H9 (cell line): Measurements from ENCODE around the gene RNF220. TPM values are rescaled to one million over a fixed set of nuclear protein-coding genes. Genes with fewer than 3 reads are reported as not detected.

Source experiments
- DNase-seq: peaks from one replicate; pipeline ENCODE4 v3.0.0-alpha.2; 2017
- H2AFZ ChIP-seq: one replicate; pipeline ENCODE4 v1.6.1; 2013; ENCODE audit warnings: mild to moderate bottlenecking, low read length, control low read depth, moderate library complexity
- H2AK5ac ChIP-seq: 2 replicates; pipeline ENCODE4 v1.6.1; 2013; ENCODE audit warnings: low read length, control low read depth, mixed read lengths; ENCODE audit not compliant: insufficient read length
- H2BK120ac ChIP-seq: one replicate; pipeline ENCODE4 v1.6.1; 2013; ENCODE audit warnings: low read depth, mild to moderate bottlenecking, low read length, control low read depth, inconsistent platforms; ENCODE audit not compliant: poor library complexity, severe bottlenecking
- H2BK12ac ChIP-seq: 2 replicates; pipeline ENCODE4 v1.6.1; 2013; ENCODE audit warnings: low read length, control low read depth, mixed read lengths, low read depth; ENCODE audit not compliant: insufficient read length
- H2BK15ac ChIP-seq: 2 replicates; pipeline ENCODE4 v1.6.1; 2013; ENCODE audit warnings: low read depth, low read length, control low read depth
- H2BK20ac ChIP-seq: one replicate; pipeline ENCODE4 v1.6.1; 2013; ENCODE audit warnings: low read depth, mild to moderate bottlenecking, low read length, control low read depth, inconsistent platforms; ENCODE audit not compliant: poor library complexity, severe bottlenecking
- H2BK5ac ChIP-seq: 2 replicates; pipeline ENCODE4 v1.6.1; 2013; ENCODE audit warnings: low read length, control low read depth, mixed read lengths; ENCODE audit not compliant: insufficient read length
- H3K14ac ChIP-seq: 2 replicates; pipeline ENCODE4 v1.6.1; 2013; ENCODE audit warnings: low read length, control low read depth; ENCODE audit not compliant: insufficient read depth
- H3K18ac ChIP-seq: 2 replicates; pipeline ENCODE4 v1.6.1; 2013; ENCODE audit warnings: low read depth, mild to moderate bottlenecking, mixed read lengths, low read length, control low read depth; ENCODE audit not compliant: insufficient read length
- H3K23ac ChIP-seq: 2 replicates; pipeline ENCODE4 v1.6.1; 2013; ENCODE audit warnings: low read length, control low read depth, mixed read lengths, low read depth; ENCODE audit not compliant: insufficient read length
- H3K23me2 ChIP-seq: 2 replicates; pipeline ENCODE4 v1.6.1; 2013; ENCODE audit warnings: low read depth, mild to moderate bottlenecking, mixed read lengths, low read length, control low read depth; ENCODE audit not compliant: insufficient read length, poor library complexity, severe bottlenecking
- H3K27ac ChIP-seq: 2 replicates; pipeline ENCODE4 v1.5.1; 2013; ENCODE audit warnings: low read length, control low read depth, mixed read lengths, low read depth; ENCODE audit not compliant: insufficient read length
- H3K27me3 ChIP-seq: 2 replicates; pipeline ENCODE4 v1.6.1; 2013; ENCODE audit warnings: low read length, control low read depth, inconsistent platforms; ENCODE audit not compliant: insufficient read depth
- H3K4ac ChIP-seq: 2 replicates; pipeline ENCODE4 v1.6.1; 2013; ENCODE audit warnings: low read depth, mild to moderate bottlenecking, control low read depth, inconsistent platforms, low read length, moderate library complexity
- H3K4me1 ChIP-seq: 2 replicates; pipeline ENCODE4 v1.6.1; 2013; ENCODE audit warnings: low read length, control low read depth, inconsistent platforms; ENCODE audit not compliant: insufficient read depth
- H3K4me2 ChIP-seq: 2 replicates; pipeline ENCODE4 v1.6.1; 2013; ENCODE audit warnings: low read length, control low read depth, mixed read lengths; ENCODE audit not compliant: insufficient read length, insufficient read depth
- H3K56ac ChIP-seq: 2 replicates; pipeline ENCODE4 v1.6.1; 2013; ENCODE audit warnings: low read depth, mild to moderate bottlenecking, mixed read lengths, low read length, control low read depth; ENCODE audit not compliant: insufficient read length
- H3K79me1 ChIP-seq: 2 replicates; pipeline ENCODE4 v1.6.1; 2013; ENCODE audit warnings: low read depth, mild to moderate bottlenecking, moderate library complexity, low read length, control low read depth, inconsistent platforms; ENCODE audit not compliant: insufficient read depth, poor library complexity, severe bottlenecking
- H3K79me2 ChIP-seq: 2 replicates; pipeline ENCODE4 v1.6.1; 2013; ENCODE audit warnings: low read length, control low read depth, inconsistent platforms; ENCODE audit not compliant: insufficient read depth
- H3K9ac ChIP-seq: 2 replicates; pipeline ENCODE4 v1.6.1; 2013; ENCODE audit warnings: low read length, control low read depth, mixed read lengths; ENCODE audit not compliant: insufficient read length; ENCODE audit errors: extremely low read depth
- H3K9me3 ChIP-seq: one replicate; pipeline ENCODE4 v1.6.1; 2013; ENCODE audit warnings: low read depth, low read length, inconsistent platforms; ENCODE audit not compliant: control insufficient read depth
- H3T11ph ChIP-seq: one replicate; pipeline ENCODE4 v1.6.1; 2013; ENCODE audit warnings: mild to moderate bottlenecking, low read length, control low read depth, inconsistent platforms
- H4K20me1 ChIP-seq: one replicate; pipeline ENCODE4 v1.6.1; 2013; ENCODE audit not compliant: control insufficient read depth, insufficient read length, insufficient read depth
- H4K5ac ChIP-seq: 2 replicates; pipeline ENCODE4 v1.6.1; 2013; ENCODE audit warnings: low read depth, mild to moderate bottlenecking, mixed read lengths, low read length, control low read depth; ENCODE audit not compliant: insufficient read length
- H4K8ac ChIP-seq: replicated peaks from 2 replicates; pipeline ENCODE4 v1.6.1; 2013; ENCODE audit warnings: low read length, control low read depth, mixed read lengths, low read depth; ENCODE audit not compliant: insufficient read length
- H4K91ac ChIP-seq: 2 replicates; pipeline ENCODE4 v1.6.1; 2013; ENCODE audit warnings: low read depth, mild to moderate bottlenecking, moderate library complexity, mixed read lengths, low read length, control low read depth; ENCODE audit not compliant: insufficient read length
- H3K27ac Mint-ChIP-seq, 3 experiments: 2 replicates in 2 of 3; 3 replicates in 1 of 3; pipeline ENCODE4 v1.8.0; 2020 to 2021; ENCODE audit warnings: mixed read lengths in 3 of 3, mild to moderate bottlenecking in 1 of 3, moderate library complexity in 1 of 3
- H3K27me3 Mint-ChIP-seq: 2 replicates; pipeline ENCODE4 v1.8.0; 2021; ENCODE audit warnings: low read depth, mild to moderate bottlenecking, moderate library complexity, mixed read lengths
- H3K36me3 Mint-ChIP-seq, 3 experiments: 2 replicates in 2 of 3; 3 replicates in 1 of 3; pipeline ENCODE4 v1.8.0; 2020 to 2021; ENCODE audit warnings: low read depth in 3 of 3, mixed read lengths in 3 of 3; ENCODE audit not compliant: insufficient read depth in 1 of 3
- H3K4me1 Mint-ChIP-seq, 2 experiments: 2 replicates each; pipeline ENCODE4 v1.8.0; 2020; ENCODE audit warnings: mixed read lengths in 2 of 2
- H3K4me3 Mint-ChIP-seq, 2 experiments: 2 replicates in 1 of 2; 3 replicates in 1 of 2; pipeline ENCODE4 v1.8.0; 2020 to 2021; ENCODE audit warnings: mild to moderate bottlenecking in 2 of 2, mixed read lengths in 2 of 2, moderate library complexity in 1 of 2
- H3K9me3 Mint-ChIP-seq, 2 experiments: 2 replicates in 1 of 2; 3 replicates in 1 of 2; pipeline ENCODE4 v1.8.0; 2020; ENCODE audit warnings: mild to moderate bottlenecking in 2 of 2, mixed read lengths in 2 of 2, moderate library complexity in 1 of 2
- CTCF ChIP-seq: fragments of 200-600 bp; sonication (generic); conservative IDR thresholded peaks from 3 replicates; pipeline ENCODE4 v1.8.0; 2021; ENCODE audit warnings: antibody characterized with exemption, mild to moderate bottlenecking
- WGBS: extraction: QIAGEN DNeasy Blood & Tissue Kit; methylation state at CpG from one replicate; pipeline ENCODE4 v1.1.7; 2013; ENCODE audit warnings: missing lambda C conversion rate, low lambda C conversion rate, mixed read lengths; ENCODE audit not compliant: insufficient read length; ENCODE audit errors: extremely low coverage; 5-methylcytosine and 5-hydroxymethylcytosine counted together
- total RNA-seq: library from RNA; stranded (reverse); gene quantifications from 2 replicates; pipeline ENCODE4 v1.2.1, GENCODE V29; 2021

Gene RNF220
- total RNA-seq, 1 experiment from 2014 or later: 109 TPM

- Histone ChIP-seq H2AFZ (no peak overlapping the region), H3K4me1 (peaks cover 12% of the 10 kb centered on the region; the same call in 1 of the 2 replicates), H3K4ac (no peak overlapping the region), H4K5ac (no peak overlapping the region), H3K79me1 (no peaks in the 10 kb centered on the region), H2BK120ac (no peak overlapping the region), H3K23me2 (peaks cover 2% of the 10 kb centered on the region), H2BK12ac (no peak overlapping the region), H3K18ac (no peak overlapping the region), H3K9ac (no peak overlapping the region), H4K91ac (no peak overlapping the region), H3K27ac (no peak overlapping the region), H3K56ac (no peak overlapping the region), H3K9me3 (no peaks in the 10 kb centered on the region), H2BK5ac (no peak overlapping the region), H3K14ac (no peak overlapping the region), H3T11ph (no peak overlapping the region), H3K4me2 (no peak overlapping the region), H3K27me3 (no peaks in the 10 kb centered on the region; the same call in 1 of the 2 replicates), H2BK20ac (no peak overlapping the region), H3K23ac (no peak overlapping the region), H2AK5ac (no peak overlapping the region), H2BK15ac (no peak overlapping the region), H4K8ac (no peak overlapping the region), H4K20me1 (no peaks in the 10 kb centered on the region), H3K79me2 (no peaks in the 10 kb centered on the region)
- Mint-ChIP-seq H3K9me3 (no peaks in the 10 kb centered on the region; a peak in 1 of 5 replicates), H3K4me1 (peaks cover 47 to 55% of the 10 kb centered on the region in 2 experiments), H3K27ac (no peak overlapping the region), H3K4me3 (no peak overlapping the region), H3K36me3 (no peaks in the 10 kb centered on the region), H3K27me3 (peaks cover 85% of the 10 kb centered on the region)
- no CpG with 5 or more reads among the region's 3 CpGs for WGBS
- TF ChIP-seq CTCF: no peak
- DNase-seq: no peak
Observed at GRCh38 chr1:44511363-44511762, 106.3 kb downstream of the RNF220 start.
